Stimulated activated naive CD4-positive, alpha-beta T cell treated with Interleukin-2 at 50 U/mL for 16 hours (primary cell): ENCODE results near the gene FAM131C.
"Not testable (repeated sequence)": the region's sequence is repeated elsewhere in the genome, so short reads cannot be mapped to it uniquely, and the experiment has no call there.

Experiments used
- DNase-seq: peaks from one replicate; lab custom pipeline; 2025; lab: John Stamatoyannopoulos, UW

Gene FAM131C

DNA sequence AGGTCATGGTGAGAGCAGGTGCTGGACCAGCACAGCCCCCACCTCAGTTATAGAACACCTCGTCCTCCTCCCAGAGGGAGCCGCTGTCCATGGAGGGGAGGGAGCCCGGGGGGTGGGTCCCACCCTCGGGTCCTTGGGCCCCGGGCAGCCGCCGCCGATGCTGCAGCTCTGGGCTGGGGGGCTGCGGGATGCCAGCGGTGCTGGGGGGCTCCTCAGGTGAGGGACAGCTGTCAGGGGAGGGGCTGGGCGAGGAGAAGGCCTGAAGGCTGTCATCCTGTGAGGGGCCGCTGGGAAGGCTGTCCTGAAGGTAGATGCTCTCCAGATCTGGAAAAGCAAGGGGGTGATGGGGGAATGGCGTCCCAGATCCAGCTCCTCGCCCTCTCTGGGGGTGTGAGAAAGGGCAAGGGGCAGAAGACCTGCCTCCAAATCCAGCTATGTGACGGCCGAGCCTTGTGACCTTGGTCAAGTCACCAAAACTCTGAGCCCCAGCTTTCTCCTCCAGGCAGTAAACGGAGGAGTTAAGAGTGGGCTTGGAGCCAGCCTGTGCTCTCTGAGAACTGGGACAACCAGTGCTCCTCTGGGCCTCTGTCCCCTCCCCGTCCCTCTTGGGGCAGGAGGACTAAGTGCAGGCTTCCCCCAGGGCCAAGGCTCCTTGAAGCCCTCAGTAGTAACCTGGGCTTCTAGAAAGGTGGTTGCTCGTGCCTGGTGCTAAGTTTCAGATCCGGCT, 14.9 kb downstream of the FAM131C start:
- not testable (repeated sequence) for DNase-seq

DNA sequence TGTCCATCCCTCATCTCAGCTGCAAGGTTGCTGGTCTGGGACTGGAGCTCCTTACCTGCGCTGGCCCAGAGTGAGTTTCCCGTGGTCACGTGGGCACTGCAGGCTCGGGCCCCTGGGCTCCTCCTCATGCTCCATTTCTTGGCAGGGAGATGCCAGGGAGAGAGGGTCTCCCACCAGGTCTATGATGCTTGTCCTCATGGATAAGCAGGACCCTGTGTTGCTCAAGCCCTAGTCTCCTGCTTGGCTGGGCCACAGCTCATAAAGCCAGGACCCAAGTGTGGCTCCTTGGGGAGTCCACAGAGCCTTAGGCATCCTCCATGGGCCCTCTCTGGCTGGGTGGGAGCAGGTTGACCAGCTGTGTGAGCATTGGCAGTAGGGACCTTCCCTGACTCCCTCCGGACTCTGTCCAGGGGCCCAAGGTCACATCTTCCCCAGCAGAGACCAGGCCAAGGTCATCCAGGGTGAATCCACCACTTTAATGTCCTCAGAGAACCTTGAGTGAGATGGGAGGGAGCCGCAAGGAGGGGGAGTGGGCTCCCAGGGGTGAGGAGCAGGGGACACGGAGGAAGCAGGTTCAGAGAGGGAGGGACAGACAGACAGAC, 16.0 kb downstream of the FAM131C start:
- DNase-seq, result not testable (repeated sequence)

DNA sequence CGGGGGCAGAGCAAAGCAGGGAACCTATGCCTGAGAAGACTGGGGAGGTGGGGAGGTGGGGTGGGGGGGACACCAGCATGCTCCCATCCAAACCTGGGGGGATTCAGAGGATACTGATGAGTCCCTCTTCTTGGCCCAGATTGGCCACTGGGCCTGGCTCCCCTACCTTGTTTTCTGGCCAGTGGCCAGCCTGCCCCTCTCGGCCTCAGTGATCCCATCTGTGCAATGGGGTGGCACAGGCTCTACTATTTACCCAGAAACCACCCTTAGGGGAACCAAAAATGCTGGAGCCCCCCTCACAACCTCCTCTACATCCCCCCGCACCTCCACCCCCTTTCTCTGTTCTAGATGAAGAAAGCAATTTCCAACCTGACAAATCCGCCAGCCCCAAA, 16.9 kb downstream of the FAM131C start:
- DNase-seq, result not testable (repeated sequence)

DNA sequence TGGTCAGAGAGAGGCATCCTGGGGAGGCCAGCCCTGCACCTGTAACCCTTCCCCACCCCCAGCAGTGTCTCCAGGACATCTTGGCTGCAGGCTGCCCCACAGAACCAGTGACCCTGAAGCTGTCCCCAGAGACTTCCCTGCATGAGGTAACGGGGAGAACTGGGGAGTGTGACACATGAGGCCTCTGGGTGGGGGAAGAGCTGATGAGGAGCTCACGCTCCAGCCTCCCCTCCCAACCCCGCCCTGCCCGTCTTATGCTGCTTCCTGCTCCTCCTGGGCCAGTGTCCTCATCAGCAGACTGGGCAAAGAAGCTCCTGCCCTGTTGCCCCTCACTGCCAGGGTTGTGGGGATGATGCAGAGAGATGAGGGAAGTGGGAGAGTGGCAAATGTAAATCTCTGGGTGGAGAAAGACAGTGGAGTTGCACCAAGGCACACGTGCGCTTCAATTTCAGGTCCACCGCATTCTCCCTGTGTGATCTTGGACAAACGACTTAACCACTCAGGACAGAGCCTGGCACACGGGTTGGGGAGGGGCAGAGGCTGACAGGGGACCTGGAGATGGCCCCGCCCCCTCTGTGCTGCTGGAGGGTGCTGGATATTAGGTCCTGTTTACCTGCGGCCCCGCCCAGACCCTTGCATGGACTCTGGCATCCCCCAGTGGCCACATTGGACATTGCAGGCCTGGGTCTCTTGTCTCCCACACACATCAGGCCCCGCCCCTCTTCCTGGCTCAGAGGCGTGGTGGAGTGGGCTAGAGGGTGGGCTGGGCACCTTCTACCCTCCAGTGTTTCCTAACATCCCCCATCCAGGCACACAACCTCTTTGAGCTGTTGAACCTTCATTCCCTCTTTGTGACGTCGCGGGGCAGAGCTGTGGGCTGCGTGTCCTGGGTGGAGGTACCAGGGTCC, 17.6 kb downstream of the FAM131C start:
- peak; percentile 63 for DNase-seq

DNA sequence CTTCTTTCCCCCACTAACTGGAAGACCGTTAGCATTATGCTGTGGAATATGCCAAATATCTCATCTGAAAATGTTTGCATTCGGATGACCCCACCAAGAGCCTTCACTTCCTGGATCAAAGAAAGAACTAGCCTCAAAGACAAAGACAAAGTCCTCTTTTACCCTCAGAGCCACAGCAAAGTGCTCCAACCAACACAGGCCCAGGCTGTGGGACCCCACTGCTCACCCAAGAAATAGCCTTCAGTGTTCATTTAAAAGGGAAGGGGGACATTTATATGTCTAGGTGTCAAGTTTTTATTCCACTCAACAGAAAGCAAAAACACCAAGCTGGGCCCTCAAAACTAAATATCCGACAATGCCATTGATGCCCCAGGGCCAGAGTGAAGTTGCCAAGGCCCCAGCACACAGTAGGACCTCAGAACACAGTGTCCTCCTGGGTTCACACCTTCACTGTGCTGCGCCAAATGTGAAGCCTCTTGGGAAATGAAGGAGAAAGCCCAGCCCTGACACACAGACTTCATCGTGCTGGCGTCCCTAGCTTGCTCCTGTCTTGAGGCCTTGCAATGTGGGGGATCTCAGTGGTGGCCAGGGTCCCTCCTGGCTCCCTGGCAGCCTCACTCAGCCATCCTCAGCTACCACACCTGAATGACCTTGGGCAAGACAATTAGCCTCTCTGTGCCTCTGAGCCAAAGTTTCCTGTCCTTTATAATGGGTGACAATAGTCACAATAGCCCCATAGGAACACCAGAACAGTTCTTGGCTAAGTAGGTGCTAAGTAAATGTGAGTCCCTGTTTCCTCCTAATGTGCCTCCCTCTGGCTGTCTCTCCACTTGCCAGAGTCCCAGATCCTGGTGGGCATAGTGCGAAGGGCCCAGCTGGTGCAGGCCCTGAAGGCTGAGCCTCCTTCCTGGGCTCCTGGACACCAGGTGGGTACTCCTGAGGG, 18.6 kb downstream of the FAM131C start:
- DNase-seq, result no peak

DNA sequence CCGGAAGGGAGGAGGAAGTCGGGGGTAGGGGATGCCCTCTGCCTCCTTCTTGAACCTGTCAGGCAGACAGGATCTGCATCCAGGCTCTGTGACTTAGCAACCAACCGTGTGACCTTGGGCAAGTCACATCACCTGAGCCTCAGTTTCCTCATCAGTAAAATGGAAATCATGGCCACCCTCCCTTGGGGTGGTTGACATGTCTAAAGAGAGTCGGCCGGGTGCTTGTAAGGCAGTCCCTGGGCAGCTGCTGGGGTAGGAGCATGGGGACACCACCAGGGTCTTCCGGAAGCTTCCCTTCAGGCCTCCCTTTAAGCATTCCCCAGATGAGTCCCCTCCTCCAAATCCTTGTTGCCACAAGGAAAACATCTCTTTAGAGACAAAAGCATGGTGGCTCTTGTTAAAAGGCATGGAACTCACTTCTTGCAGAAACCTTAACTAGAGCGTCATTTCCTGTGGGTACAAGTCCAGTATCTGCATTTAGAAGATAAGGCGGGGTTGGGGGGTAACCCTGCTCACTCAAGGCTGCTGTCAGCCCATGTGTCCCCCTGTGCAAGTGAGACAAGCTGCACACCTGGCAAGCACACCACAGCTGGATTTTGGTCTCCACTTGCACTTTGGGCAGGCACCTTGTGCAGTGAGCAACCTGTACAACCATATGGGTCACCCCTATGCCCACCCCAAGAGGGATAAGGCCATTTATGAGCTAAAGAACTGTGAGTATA, 19.5 kb downstream of the FAM131C start:
- no peak for DNase-seq

DNA sequence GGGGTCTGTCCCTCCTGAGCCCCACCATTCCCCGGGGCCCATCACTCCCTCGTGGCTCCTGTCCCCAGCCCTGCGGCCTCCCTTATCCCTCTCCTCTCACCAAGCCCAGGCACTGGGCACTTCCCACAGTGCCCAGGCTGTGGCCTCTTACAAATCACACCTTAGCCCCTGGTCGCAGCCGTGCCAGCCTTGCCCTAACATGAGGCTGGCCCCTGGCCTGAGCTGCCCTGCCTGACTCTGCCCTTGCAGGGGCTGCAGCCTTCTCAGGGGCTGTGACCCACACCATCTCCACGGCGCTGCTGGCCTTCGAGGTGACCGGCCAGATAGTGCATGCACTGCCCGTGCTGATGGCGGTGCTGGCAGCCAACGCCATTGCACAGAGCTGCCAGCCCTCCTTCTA, 21.5 kb downstream of the FAM131C start:
- not testable (repeated sequence) for DNase-seq

DNA sequence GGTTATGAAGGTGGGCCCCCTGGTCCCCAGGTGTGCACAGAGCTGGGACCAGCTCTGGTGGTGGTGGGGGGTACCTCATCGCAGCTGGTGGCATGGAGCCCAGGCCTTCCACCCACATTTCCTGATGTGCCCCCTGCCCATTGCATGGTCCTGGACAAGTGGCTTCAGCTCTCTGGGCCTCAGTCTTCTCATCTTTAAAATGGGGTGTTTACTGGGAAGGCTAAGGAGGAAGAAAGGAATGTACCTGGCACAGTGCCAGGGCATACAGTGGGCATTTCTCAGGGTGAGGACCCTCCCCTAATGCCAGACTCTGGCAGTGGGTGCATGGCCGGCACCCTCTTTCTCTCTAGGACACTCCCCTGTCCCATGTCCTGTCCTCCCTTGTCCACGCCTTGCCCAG, 22.4 kb downstream of the FAM131C start:
- no peak for DNase-seq

DNA sequence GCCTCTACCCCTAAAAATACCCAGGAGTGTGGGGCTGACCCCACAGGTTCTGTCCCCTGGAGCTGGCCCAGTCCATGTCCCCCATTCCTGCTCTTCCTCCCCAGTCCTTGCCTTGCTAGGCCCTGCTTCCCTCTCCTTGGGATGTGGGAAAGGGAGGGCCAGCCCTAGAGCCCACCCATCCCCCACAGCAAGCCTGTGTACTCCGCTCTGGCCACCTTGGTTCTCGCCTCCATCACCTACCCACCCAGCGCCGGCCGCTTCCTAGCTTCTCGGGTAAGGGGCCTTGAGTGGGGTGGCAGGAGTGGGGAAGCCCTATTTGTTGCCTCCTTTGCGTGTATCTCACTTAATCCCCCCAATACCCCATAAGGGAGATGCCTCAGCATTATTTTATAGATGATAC, 23.1 kb downstream of the FAM131C start:
- no peak for DNase-seq

DNA sequence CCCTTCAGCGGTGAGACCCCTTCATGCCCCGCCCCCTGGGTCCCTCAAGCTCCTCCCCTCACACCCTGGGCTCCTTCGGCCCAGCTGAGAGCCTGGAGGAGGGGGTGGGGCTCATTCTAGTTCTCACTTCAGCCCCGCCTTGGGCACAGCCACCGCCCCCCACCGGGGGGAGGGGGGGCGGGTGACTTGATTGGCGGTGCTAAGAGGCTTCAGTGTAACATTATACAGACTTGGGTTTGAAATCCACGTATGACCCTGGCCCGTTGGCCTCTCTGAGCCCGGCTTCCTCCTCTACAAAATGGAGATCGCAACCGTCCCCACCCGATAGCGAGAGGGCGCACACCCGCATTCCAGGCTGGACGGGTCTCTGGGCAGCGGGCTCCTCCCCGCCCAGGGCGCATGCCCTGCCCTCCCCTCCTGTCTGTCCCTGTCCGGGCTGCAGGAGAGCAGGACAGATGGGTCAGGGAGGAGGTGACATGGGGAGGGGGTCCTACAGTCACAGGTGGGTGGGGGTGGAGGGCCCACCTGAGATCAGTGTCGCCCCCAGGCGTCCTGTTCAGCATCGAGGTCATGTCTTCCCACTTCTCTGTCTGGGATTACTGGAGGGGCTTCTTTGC, 24.8 kb downstream of the FAM131C start:
- DNase-seq, result no peak

DNA sequence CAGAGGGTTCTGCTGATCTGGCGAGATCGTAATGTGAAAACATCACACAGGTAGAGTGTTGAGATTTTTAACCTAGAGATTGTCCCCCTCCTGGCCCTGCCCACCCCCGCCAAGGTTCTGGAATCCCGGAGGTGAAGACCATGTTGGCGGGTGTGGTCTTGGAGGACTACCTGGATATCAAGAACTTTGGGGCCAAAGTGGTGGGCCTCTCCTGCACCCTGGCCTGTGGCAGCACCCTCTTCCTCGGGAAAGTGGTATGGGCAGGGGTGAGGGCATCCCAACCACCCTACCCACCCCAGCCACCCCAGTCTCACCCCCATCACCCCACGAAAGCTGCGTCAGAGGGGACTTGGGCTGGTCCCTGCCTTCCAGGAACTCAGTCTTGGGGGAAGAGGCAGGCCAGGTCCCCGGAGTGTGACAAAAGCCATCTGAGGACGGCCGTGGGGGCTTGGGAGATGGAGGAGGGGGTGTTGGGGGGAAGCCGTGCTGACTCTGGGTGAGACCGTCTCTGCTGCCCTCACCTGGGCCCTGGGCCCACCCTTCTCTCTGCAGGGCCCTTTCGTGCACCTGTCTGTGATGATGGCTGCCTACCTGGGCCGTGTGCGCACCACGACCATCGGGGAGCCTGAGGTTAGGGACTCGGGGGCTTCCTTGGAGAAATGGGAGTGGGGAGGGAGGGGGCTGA, 25.5 kb downstream of the FAM131C start:
- no peak for DNase-seq

DNA sequence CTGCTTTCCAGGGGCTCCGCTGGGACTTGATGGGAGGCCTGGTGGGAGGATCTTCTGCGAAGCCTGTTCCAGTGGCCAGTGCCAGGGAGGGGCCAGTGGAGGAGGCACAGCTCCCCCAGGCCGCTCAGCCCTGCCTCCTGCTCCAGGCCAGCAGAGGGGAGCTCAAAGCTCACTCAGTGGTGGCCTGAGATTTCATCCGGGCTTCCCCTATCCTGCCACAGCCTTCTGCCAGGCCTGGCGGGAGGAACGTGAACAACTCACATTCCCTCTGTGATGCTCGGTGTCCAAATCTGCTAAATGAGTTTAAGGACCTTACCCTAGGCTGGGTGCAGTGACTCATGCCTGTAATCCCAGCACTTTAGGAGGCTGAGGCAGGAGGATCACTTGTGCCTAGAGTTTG, 26.6 kb downstream of the FAM131C start:
- no peak for DNase-seq

DNA sequence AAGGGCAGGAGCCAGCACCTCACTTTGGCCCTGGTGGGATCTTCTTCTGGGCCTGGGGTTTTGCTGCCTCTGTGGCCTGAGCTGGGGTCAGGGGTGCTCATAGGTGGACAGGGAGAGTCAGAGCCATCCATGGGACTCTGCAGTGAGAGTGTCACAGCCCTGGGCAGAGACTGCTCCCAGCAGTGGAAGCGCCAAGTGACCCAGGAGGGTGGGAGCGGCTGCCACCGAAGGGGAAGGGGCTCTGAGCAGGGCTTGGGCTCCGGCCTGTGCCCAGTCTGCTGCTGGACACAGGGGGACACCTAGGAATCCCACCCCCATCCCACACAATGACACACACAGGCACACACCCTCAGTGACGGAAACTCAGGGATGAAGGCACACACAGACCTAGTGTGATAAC, 29.5 kb downstream of the FAM131C start:
- no peak for DNase-seq

DNA sequence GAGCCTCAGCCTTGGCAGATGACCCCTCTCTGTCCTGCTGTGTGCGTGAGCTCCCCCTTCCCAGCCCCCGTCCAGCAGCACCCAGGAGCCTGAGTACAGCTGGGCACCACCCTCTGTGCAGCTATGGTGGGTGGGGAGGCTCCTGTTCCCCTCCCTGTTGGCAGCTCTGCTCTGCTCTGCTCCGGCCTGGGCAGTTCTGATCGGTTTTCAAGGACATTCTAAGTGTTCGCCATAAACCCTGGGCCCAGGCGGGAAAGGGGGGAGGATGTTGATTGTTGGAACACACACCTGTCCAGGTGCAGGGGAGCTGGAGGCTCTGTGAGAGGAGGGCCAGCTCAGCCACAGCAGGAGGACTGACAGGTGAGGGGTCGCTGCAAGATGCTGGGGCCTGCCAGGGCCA, 29.9 kb downstream of the FAM131C start, which contains the start of gene CLCNKB:
Gene CLCNKB, plus strand, starts transcription at position 262 of the 400 bp plus-strand sequence. CDS start 711 bp downstream, outside the sequence.
- DNase-seq, result no peak

DNA sequence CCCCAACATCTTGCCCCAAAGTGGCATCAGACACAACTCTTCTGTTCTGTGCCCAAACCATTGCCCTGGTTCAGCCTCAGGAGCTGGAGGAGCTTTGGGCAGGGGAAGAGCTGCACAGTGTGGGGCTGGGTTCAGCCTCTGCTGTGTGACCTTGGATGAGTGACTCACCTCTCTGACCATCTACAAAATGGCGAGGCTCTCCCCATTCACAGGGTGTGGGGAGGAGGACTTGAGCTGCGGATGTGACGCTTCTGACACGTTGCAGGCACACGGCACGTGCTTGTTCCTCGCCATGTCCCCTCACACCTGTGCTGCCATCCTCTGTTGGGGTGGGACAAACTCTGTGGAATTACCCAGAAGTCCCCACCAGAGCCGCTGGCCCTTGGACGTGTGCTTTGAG, 30.8 kb downstream of the FAM131C start:
- DNase-seq, result not testable (repeated sequence)

DNA sequence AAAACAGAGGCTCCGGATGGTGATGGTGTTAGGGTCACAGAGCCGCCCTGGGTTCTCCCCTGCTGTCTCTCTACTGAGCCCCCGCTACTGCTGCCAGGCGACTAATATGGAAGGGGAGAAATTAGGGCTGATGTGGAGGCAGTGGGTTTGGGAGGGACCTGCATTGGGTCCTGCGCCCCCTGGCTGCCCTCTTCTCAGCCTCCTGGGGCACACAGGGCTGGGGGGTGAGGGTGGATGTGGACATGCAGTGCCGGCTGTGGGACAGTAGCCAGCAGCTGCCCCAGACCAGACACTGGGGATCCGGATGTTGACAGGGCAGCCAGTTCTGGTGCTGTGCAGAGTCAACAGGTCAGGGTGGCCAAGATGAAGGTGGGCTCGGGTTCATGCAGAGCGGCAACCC, 31.4 kb downstream of the FAM131C start:
- no peak for DNase-seq

DNA sequence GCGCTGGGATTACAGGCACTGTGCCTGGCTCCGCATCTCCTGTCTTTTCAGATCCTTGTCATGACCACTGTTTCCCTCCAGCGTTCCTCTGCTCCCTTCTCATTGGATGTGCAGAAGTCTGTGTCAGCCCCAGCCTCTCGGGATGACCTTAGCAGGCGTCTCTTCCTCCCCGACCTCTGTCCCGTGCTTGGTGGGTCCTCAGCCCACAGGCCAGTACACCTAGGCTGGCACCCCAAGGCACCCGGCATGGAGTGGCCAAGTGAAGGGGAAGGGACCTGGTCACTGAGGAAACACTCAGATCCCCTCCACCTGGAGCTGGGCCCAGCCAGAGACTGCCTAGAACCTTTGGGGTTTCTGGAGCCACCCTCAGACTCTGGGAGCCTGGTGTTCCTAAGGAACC, 32.3 kb downstream of the FAM131C start:
- no peak for DNase-seq

DNA sequence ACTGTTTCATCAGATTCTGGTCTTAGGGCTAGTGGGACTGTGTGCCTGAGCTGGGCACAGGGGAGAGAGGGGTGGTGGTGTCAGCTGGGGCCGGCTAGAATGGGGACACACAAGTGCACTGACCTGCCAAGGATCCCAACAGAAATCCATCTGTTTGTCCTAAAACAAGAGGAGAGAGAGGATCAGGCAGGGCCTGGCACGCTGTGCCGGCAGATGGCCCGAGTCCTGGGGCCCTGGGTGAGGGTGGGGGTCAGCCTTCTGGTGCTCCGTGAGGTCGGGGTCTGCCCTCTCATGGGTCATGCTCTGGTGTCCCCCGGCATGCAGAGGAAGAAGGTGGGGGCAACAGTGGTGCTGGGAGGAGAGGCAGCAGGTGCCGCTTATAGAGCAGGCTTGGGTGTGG, 33.6 kb downstream of the FAM131C start:
- not testable (repeated sequence) for DNase-seq

DNA sequence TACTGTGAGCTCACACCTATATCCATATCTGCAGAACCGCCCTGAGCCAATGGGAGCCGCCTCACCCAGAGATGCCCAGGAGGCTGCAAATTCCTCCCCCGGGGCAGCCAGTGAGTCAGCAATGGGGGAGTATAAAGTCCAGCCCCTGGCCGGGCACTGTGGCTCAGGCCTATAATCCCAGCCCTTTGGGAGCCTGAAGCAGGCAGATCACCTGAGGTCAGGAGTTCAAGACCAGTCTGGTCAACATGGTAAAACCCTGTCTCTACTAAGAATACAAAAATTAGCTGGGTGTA, 34.9 kb downstream of the FAM131C start:
- DNase-seq, result no peak

DNA sequence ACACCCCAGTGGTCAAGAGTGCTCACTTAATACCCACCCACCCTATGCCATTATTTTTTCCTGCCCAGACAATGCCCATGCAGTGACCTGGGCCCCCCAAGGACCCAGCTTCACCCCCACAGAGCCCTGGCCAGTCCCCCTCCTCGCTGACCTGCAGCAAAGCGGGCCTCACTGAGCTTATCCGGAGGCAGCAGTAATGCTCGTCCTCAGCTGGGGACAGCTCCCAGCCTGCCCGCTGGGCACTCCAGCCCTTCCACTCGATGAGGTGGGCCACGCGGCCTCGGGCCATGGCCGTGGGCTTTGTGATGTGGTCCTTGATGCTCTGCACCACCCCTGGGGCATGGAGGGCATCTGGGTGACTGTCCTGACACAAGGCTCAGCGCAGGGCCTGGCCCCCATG, 37.0 kb downstream of the FAM131C start:
- DNase-seq, result not testable (repeated sequence)
